K562 (cell line): ENCODE measurements around the gene ZNF652. TPM values are rescaled to one million over a fixed set of nuclear protein-coding genes. Genes with fewer than 3 reads are reported as not detected.
"Not testable (repeated sequence)": the region's sequence is repeated elsewhere in the genome, so short reads cannot be mapped to it uniquely, and the experiment has no call there.

Source experiments
- ATAC-seq: fragments of 200-7000 bp; cut with Tn5 transposase; 3 replicates; pipeline ENCODE4 v1.9.1; 2020; ENCODE audit warnings: moderate library complexity
- BruUV-seq: library from RNA; stranded (reverse); fragments of 400-500 nt; replicated peaks from 2 replicates; lab custom pipeline; 2021; lab: Mats Ljungman, UMichigan
- CTCF ChIA-PET: fragments of 300-600 bp; formaldehyde crosslinking; extraction: SDS; loops from one replicate; lab custom pipeline; 2021; ENCODE audit warnings: low intra/inter-chr PET ratio; lab: Yijun Ruan, JAX
- POLR2A ChIA-PET: fragments of 300-600, 350-650 bp; sonication (Branson Sonifier 250); formaldehyde crosslinking; extraction: SDS; loops from one replicate; lab custom pipeline; 2021; ENCODE audit warnings: antibody characterized with exemption, inconsistent platforms; lab: Yijun Ruan, JAX
- DNase-seq, 4 experiments: peaks; one replicate each; pipeline versions ENCODE4 v3.0.0 to v3.0.0-alpha.2; 2011 to 2018; ENCODE audit warnings: low spot score in 3 of 4, mixed read lengths in 3 of 4; ENCODE audit errors: extremely low read depth in 1 of 4
- FAIRE-seq: peaks from 2 replicates; lab custom pipeline; 2011; peaks lifted over from hg19 to GRCh38; lab: Jason Lieb, UNC
- H2AFZ ChIP-seq: 2 replicates; pipeline ENCODE4 v1.6.0; 2011; ENCODE audit warnings: low read depth, low read length, control low read depth, inconsistent platforms
- H3K27ac ChIP-seq: fragments of 200-600 bp; 3 replicates; pipeline ENCODE4 v1.8.0; 2011; ENCODE audit warnings: low read depth, mild to moderate bottlenecking, control low read depth, inconsistent platforms, low read length, moderate library complexity, mixed read lengths; ENCODE audit errors: extremely low read depth
- H3K27me3 ChIP-seq, 2 experiments: fragments of 300-600 bp in 1 of 2; 2 replicates in 1 of 2; 3 replicates in 1 of 2; pipeline versions ENCODE4 v1.6.0 to v1.8.0; 2011; ENCODE audit warnings: inconsistent platforms in 2 of 2, low read length in 2 of 2, mild to moderate bottlenecking in 1 of 2, mixed read lengths in 1 of 2, moderate library complexity in 1 of 2; ENCODE audit not compliant: control insufficient read depth in 2 of 2, insufficient read depth in 2 of 2
- H3K36me3 ChIP-seq: fragments of 300-600 bp; 3 replicates; pipeline ENCODE4 v1.8.0; 2011; ENCODE audit warnings: mild to moderate bottlenecking, low read length, inconsistent platforms; ENCODE audit not compliant: control insufficient read depth, insufficient read depth
- H3K4me1 ChIP-seq, 2 experiments: fragments of 200-600 bp in 1 of 2; replicated peaks in 1 of 2; 2 replicates in 1 of 2; 3 replicates in 1 of 2; pipeline versions ENCODE4 v1.5.1 to v1.8.0; 2011; ENCODE audit warnings: inconsistent platforms in 2 of 2, low read length in 2 of 2, mild to moderate bottlenecking in 1 of 2, mixed read lengths in 1 of 2, moderate library complexity in 1 of 2; ENCODE audit not compliant: control insufficient read depth in 2 of 2, insufficient read depth in 2 of 2
- H3K4me2 ChIP-seq: 2 replicates; pipeline ENCODE4 v1.6.1; 2011; ENCODE audit warnings: low read length, control low read depth, inconsistent platforms, mixed read lengths; ENCODE audit not compliant: insufficient read depth
- H3K4me3 ChIP-seq: fragments of 200-600 bp; sonication (generic), shearing (Covaris generic); 2 replicates; pipeline ENCODE4 v1.5.1; 2016; ENCODE audit warnings: control low read depth, inconsistent platforms
- H3K79me2 ChIP-seq: fragments of 200-600 bp; 3 replicates; pipeline ENCODE4 v1.8.0; 2011; ENCODE audit warnings: low read length, inconsistent platforms; ENCODE audit not compliant: control insufficient read depth, insufficient read depth
- H3K9ac ChIP-seq, 2 experiments: 2 replicates each; pipeline versions ENCODE4 v1.6.0 to v1.6.1; 2011; ENCODE audit warnings: low read depth in 2 of 2, low read length in 2 of 2, control low read depth in 1 of 2, inconsistent platforms in 1 of 2, mild to moderate bottlenecking in 1 of 2, mixed read lengths in 1 of 2; ENCODE audit not compliant: insufficient read depth in 1 of 2
- H3K9me1 ChIP-seq: one replicate; pipeline ENCODE4 v1.6.0; 2011; ENCODE audit warnings: inconsistent platforms, mild to moderate bottlenecking, low read length, moderate library complexity; ENCODE audit not compliant: control insufficient read depth, insufficient read depth
- H3K9me3 ChIP-seq: replicated peaks from 2 replicates; pipeline ENCODE4 v1.5.1; 2011; ENCODE audit warnings: low read depth, low read length, inconsistent platforms; ENCODE audit not compliant: control insufficient read depth, insufficient read depth
- H4K20me1 ChIP-seq: replicated peaks from 2 replicates; pipeline ENCODE4 v1.6.1; 2011; ENCODE audit warnings: low read length, inconsistent platforms, mixed read lengths; ENCODE audit not compliant: control insufficient read depth, insufficient read depth
- EHMT2 ChIP-seq: fragments of 450-650 bp; IDR thresholded peaks from 2 replicates; pipeline ENCODE4 v1.6.1; 2018; ENCODE audit warnings: antibody characterized with exemption
- NFIX ChIP-seq: fragments of 250-450 bp; sonication (Bioruptor Pico); IDR thresholded peaks from 2 replicates; pipeline ENCODE4 v1.4.0; 2020; ENCODE audit warnings: low read depth, mild to moderate bottlenecking, moderate library complexity
- RBM15 ChIP-seq: fragments of 200-400 bp; formaldehyde crosslinking; IDR thresholded peaks from 2 replicates; pipeline ENCODE4 v1.6.1; 2018; ENCODE audit warnings: mild to moderate bottlenecking, low read length, moderate library complexity; ENCODE audit not compliant: insufficient read depth
- RFX1 ChIP-seq: fragments of 450-650 bp; IDR thresholded peaks from 2 replicates; pipeline ENCODE4 v1.6.1; 2016; ENCODE audit warnings: mild to moderate bottlenecking, moderate library complexity
- WGBS: fragments of 100-300 bp; shearing (Covaris generic); methylation state at CpG from one replicate; pipeline ENCODE4 v1.1.6; 2016; ENCODE audit warnings: low coverage, mixed read lengths; ENCODE audit not compliant: insufficient coverage; ENCODE audit errors: missing lambda C conversion rate; 5-methylcytosine and 5-hydroxymethylcytosine counted together
- in situ Hi-C: fragments of 300-500 bp; cut with MboI; formaldehyde crosslinking; loops from 4 replicates; pipeline ENCODE4 v1.15.0; 2018; ENCODE audit warnings: inconsistent platforms, mixed read lengths
- intact Hi-C: fragments of 100-400 bp; cut with micrococcal nuclease; formaldehyde crosslinking; loops from 2 replicates; pipeline ENCODE4 v1.14.2; 2022
- polyA plus RNA-seq, 8 experiments: library from polyadenylated mRNA; depleted of rRNA in 4 of 8; stranded (reverse) in 5 of 8; unstranded in 3 of 8; fragments of >200 nt; fragmentation: Nextera tagmentation in 2 of 8; fragmentation: Illumina TruSeq in 1 of 8; extraction: Ambion mirVana in 2 of 8; extraction: Trizol in 1 of 8; gene quantifications; 2 replicates each; pipeline versions ENCODE4 v1.2.1 to v1.2.3, GENCODE V29; 2011 to 2014; ENCODE audit warnings: inconsistent platforms in 1 of 8, missing spikeins in 1 of 8
- total RNA-seq, 7 experiments: library from RNA; depleted of rRNA in 6 of 7; stranded (reverse); fragments of >200 nt in 6 of 7; fragmentation: Illumina TruSeq in 2 of 7; extraction: Trizol in 2 of 7; gene quantifications; 2 replicates each; pipeline versions ENCODE4 v1.2.1 to v1.2.3, GENCODE V29; 2011 to 2021; ENCODE audit warnings: low replicate concordance in 1 of 7
- TF ChIP-seq, protein P1 (sequence below): fragments of 250-450 bp; sonication (Bioruptor Pico); IDR thresholded peaks from 2 replicates; pipeline ENCODE4 v1.5.0; 2022; ENCODE audit warnings: mild to moderate bottlenecking
- TF ChIP-seq, protein P2 (sequence below): fragments of 250-450 bp; sonication (Bioruptor Pico); IDR thresholded peaks from 2 replicates; pipeline ENCODE4 v1.4.0; 2020; ENCODE audit warnings: mild to moderate bottlenecking, moderate library complexity

ZNF652 gene
- total and polyA plus RNA-seq, 9 of the 15 experiments (the other 6 are each of a cell fraction or from before 2014, with no cell fraction given), result 5.1 to 15.5 (median 7.8) TPM

DNA sequence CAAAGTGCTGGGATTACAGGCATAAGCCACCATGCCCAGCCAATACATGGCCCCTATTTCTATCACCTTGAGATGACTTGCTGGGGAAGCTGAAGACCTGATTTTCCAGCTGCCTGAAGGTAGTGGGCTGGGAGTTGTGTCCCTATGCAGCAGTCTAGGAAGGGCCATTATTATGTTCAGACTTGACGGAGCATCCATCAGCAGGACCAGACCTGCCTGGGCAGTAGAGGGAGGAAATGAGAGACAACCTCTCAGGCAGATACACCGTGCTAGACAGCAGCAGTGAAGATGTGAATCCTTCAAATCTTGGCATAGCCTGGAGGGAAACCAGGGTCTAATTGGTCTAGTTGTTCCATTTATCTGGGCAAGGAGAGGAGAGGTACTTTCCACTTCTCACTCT lies 95.8 kb downstream of the ZNF652 start (continued):
- TF ChIP-seq RBM15, result no peak
- TF ChIP-seq, protein P1, sequence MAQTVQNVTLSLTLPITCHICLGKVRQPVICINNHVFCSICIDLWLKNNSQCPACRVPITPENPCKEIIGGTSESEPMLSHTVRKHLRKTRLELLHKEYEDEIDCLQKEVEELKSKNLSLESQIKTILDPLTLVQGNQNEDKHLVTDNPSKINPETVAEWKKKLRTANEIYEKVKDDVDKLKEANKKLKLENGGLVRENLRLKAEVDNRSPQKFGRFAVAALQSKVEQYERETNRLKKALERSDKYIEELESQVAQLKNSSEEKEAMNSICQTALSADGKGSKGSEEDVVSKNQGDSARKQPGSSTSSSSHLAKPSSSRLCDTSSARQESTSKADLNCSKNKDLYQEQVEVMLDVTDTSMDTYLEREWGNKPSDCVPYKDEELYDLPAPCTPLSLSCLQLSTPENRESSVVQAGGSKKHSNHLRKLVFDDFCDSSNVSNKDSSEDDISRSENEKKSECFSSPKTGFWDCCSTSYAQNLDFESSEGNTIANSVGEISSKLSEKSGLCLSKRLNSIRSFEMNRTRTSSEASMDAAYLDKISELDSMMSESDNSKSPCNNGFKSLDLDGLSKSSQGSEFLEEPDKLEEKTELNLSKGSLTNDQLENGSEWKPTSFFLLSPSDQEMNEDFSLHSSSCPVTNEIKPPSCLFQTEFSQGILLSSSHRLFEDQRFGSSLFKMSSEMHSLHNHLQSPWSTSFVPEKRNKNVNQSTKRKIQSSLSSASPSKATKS (CRISPR knock-in tag), result no peak
- TF ChIP-seq, protein P2, sequence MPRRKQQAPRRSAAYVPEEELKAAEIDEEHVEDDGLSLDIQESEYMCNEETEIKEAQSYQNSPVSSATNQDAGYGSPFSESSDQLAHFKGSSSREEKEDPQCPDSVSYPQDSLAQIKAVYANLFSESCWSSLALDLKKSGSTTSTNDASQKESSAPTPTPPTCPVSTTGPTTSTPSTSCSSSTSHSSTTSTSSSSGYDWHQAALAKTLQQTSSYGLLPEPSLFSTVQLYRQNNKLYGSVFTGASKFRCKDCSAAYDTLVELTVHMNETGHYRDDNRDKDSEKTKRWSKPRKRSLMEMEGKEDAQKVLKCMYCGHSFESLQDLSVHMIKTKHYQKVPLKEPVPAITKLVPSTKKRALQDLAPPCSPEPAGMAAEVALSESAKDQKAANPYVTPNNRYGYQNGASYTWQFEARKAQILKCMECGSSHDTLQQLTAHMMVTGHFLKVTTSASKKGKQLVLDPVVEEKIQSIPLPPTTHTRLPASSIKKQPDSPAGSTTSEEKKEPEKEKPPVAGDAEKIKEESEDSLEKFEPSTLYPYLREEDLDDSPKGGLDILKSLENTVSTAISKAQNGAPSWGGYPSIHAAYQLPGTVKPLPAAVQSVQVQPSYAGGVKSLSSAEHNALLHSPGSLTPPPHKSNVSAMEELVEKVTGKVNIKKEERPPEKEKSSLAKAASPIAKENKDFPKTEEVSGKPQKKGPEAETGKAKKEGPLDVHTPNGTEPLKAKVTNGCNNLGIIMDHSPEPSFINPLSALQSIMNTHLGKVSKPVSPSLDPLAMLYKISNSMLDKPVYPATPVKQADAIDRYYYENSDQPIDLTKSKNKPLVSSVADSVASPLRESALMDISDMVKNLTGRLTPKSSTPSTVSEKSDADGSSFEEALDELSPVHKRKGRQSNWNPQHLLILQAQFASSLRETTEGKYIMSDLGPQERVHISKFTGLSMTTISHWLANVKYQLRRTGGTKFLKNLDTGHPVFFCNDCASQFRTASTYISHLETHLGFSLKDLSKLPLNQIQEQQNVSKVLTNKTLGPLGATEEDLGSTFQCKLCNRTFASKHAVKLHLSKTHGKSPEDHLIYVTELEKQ, result no peak
- no peak for TF ChIP-seq EHMT2
- TF ChIP-seq NFIX, result no peak

DNA sequence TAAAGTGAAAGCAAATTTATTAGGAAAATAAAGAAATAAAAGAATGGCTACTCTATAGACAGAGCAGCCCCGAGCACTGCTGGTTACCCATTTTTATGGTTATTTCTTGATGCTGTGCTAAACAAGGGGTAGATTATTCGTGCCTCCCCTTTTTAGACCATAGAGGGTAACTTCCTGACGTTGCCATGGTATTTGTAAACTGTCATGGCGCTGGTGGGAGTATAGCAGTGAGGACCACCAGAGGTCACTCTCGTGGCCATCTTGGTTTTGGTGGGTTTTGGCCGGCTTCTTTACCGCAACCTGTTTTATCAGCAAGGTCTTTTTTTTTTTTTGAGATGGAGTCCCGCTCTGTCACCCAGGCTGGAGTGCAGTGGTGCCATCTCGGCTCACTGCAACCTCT lies 100.5 kb downstream of the ZNF652 start:
- FAIRE-seq, H3K4me2 ChIP-seq, DNase-seq, H3K9me1 ChIP-seq, H3K79me2 ChIP-seq, POLR2A ChIA-PET, H3K4me3 ChIP-seq, H4K20me1 ChIP-seq, ATAC-seq, H3K27ac ChIP-seq, H3K9me3 ChIP-seq, H2AFZ ChIP-seq, in situ Hi-C loops, H3K36me3 ChIP-seq, CTCF ChIA-PET, BruUV-seq, H3K9ac ChIP-seq, intact Hi-C loops: not testable (repeated sequence)
- Histone ChIP-seq H3K4me1 (peaks cover 4 to 13% of the 10 kb centered on the region in 2 experiments; a peak in 4 of 5 replicates), H3K27me3 (peaks cover 5 to 30% of the 10 kb centered on the region in 2 experiments; a peak in 4 of 5 replicates)
- peak; percentile 54; the same call in 1 of the 2 replicates for TF ChIP-seq RFX1
- WGBS, result 40% methylated on average over 8 of the region's 9 CpGs
